HEK293T (cell line): ENCODE measurements around the gene PCED1B.

Experiments used
- SP1 ChIP-seq: fragments of 450-650 bp; IDR thresholded peaks from 2 replicates; pipeline ENCODE4 v1.6.1; 2017
- TARDBP ChIP-seq: fragments of 450-650 bp; IDR thresholded peaks from 2 replicates; pipeline ENCODE4 v1.6.1; 2016

DNA sequence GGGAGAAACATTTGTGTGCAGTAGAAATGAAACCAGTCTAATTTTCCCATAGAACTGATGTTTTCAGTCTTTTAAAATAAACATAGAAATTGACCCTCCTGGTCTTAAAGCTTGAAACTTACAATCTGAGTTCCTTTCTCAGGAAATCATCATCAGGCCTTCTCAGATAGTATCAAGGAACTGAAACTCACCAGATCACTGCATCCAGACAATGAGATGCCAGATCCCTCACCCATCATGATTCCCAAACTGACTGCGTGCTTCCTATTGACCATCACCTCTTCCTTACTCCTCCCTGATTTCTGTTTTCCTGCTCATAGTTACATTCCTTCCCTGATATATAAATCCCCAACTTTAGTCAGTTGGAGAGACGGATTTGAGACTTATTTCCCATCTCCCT, 195.3 kb downstream of the PCED1B start:
- TF ChIP-seq TARDBP = no peak
- no peak for TF ChIP-seq SP1
